Tibial nerve (tissue), 4 donors: ENCODE data around the gene SLC40A1. TPM values are rescaled to one million over a fixed set of nuclear protein-coding genes. Genes with fewer than 3 reads are reported as not detected.
"Not testable (repeated sequence)": the region's sequence is repeated elsewhere in the genome, so short reads cannot be mapped to it uniquely, and the experiment has no call there.

Source experiments
- DNase-seq, 2 donors: peaks; one replicate each; pipeline ENCODE4 v3.0.0-alpha.2; 2019; ENCODE audit warnings: low spot score in 2 of 2
- H3K27ac ChIP-seq, 4 donors: fragments of 200-600 bp; sonication (generic) in 3 of 4; one replicate each; pipeline ENCODE4 v1.5.1; 2017 to 2019; ENCODE audit warnings: mild to moderate bottlenecking in 1 of 4
- H3K27me3 ChIP-seq, 2 donors: fragments of 200-600 bp; sonication (generic) in 1 of 2; one replicate each; pipeline versions ENCODE4 v1.5.1 to v1.6.0; 2017 to 2019
- H3K36me3 ChIP-seq, 3 donors: fragments of 200-600 bp; sonication (generic); one replicate each; pipeline ENCODE4 v1.5.1; 2018 to 2019
- H3K4me1 ChIP-seq, 4 donors: fragments of 200-600 bp; sonication (generic) in 3 of 4; one replicate each; pipeline ENCODE4 v1.5.1; 2017 to 2019
- H3K4me3 ChIP-seq, 4 donors: fragments of 200-600 bp; sonication (generic) in 3 of 4; one replicate each; pipeline ENCODE4 v1.5.1; 2017 to 2019; ENCODE audit warnings: mild to moderate bottlenecking in 1 of 4, moderate library complexity in 1 of 4
- H3K9me3 ChIP-seq, 4 donors: fragments of 200-600 bp; sonication (generic) in 3 of 4; one replicate each; pipeline ENCODE4 v1.5.1; 2017 to 2019
- EP300 ChIP-seq, 2 donors: sonication (generic); formaldehyde crosslinking; IDR thresholded peaks; one replicate each; pipeline ENCODE4 v1.6.1; 2017; ENCODE audit warnings: antibody characterized with exemption in 2 of 2, mild to moderate bottlenecking in 1 of 2
- POLR2A ChIP-seq, 2 donors: fragments of 450-650 bp; IDR thresholded peaks; one replicate each; pipeline ENCODE4 v1.6.1; 2017; ENCODE audit warnings: antibody characterized with exemption in 2 of 2, mild to moderate bottlenecking in 2 of 2, moderate library complexity in 2 of 2
- WGBS, 2 donors: methylation state at CpG; one replicate each; pipeline ENCODE4 v1.1.5; 2018; 5-methylcytosine and 5-hydroxymethylcytosine counted together
- total RNA-seq, 4 donors: library from RNA; depleted of rRNA; stranded (reverse); fragments of >200 nt; gene quantifications; one replicate each; pipeline ENCODE4 v1.1.0, GENCODE V29; 2016
- TF ChIP-seq, protein P1 (sequence below), 5 experiments: fragments of 200-600 bp in 3 of 5; fragments of 450-650 bp in 2 of 5; sonication (generic) in 3 of 5; IDR thresholded peaks; one replicate each; pipeline ENCODE4 v1.5.1; 2016 to 2019; ENCODE audit warnings: antibody characterized with exemption in 5 of 5, mild to moderate bottlenecking in 3 of 5, moderate library complexity in 2 of 5

SLC40A1 gene
- total RNA-seq, 4 donors from 2014 or later = 26.0 to 51.1 (median 36.0) TPM

DNA sequence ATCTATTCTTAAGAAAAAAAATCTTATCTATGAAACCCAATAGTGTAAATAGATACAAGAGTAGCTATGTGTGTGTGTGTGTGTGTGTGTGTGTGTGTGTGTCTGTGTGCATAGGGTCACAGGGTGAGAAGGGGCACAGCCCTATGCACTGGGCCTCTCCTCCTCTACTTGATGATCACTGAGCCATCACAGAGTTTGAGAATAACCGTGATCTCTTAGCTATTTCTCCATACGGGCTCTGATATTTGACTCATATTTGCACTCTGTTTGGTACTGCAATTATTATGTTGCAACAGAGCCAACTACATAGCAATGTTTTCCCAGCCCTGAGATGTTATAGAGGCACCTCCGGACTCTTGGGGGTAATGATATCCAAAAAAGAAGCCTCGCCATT, 28.8 kb upstream of the SLC40A1 start:
- Histone ChIP-seq H3K36me3 (no peaks in the 10 kb centered on the region), H3K27ac (no peak overlapping the region), H3K27me3 (no peaks in the 10 kb centered on the region), H3K4me1 (peaks cover 0 to 22% (median 4%) of the 10 kb centered on the region in 4 donors), H3K9me3 (no peaks in the 10 kb centered on the region), H3K4me3 (no peak overlapping the region)
- WGBS, 2 donors = 66 to 73% methylated on average over 4 of the region's 4 CpGs
- TF ChIP-seq, protein P1, sequence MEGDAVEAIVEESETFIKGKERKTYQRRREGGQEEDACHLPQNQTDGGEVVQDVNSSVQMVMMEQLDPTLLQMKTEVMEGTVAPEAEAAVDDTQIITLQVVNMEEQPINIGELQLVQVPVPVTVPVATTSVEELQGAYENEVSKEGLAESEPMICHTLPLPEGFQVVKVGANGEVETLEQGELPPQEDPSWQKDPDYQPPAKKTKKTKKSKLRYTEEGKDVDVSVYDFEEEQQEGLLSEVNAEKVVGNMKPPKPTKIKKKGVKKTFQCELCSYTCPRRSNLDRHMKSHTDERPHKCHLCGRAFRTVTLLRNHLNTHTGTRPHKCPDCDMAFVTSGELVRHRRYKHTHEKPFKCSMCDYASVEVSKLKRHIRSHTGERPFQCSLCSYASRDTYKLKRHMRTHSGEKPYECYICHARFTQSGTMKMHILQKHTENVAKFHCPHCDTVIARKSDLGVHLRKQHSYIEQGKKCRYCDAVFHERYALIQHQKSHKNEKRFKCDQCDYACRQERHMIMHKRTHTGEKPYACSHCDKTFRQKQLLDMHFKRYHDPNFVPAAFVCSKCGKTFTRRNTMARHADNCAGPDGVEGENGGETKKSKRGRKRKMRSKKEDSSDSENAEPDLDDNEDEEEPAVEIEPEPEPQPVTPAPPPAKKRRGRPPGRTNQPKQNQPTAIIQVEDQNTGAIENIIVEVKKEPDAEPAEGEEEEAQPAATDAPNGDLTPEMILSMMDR (IDR thresholded peaks at IDR 0.05) = no peak
- no peak for TF ChIP-seq POLR2A (IDR thresholded peaks at IDR 0.05)
- no peak for TF ChIP-seq EP300 (IDR thresholded peaks at IDR 0.05)
- DNase-seq = no peak

DNA sequence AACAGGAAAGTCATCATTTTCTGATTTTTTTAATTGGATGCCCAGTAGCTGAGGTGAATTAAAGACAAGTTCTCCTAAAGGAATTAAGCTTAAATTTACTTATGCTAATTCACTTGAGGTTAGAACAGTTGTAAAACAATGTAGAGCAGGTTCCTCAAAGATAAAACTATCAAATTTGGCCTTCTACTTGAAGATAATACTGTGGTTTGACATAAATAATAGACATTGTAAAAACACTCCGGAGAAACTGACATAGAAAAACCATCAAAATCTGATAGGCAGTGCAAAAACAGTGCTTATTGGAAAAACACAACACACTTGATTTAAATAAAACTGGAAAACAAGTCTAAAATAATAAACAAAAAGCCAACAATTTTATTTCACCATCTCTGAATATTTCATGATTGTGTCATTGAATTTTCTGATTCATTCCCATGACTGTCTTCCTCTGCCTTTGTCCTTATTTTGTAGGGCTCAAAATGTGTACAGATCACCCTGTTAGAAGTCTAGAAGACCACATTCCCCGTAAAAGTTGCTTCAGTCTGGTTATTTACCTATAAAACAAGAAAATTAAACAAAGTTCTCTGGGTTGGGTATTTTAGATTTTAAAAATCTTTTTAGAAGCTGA, 28.3 kb upstream of the SLC40A1 start:
- H3K36me3 ChIP-seq = no peaks in the 10 kb centered on the region
- H3K4me3 ChIP-seq = no peak overlapping the region
- TF ChIP-seq EP300 (IDR thresholded peaks at IDR 0.05) = no peak
- TF ChIP-seq POLR2A (IDR thresholded peaks at IDR 0.05) = no peak
- TF ChIP-seq, protein P1 (IDR thresholded peaks at IDR 0.05) = no peak
- no peak for DNase-seq
- H3K4me1 ChIP-seq = peaks cover 0 to 20% (median 4%) of the 10 kb centered on the region in 4 donors
- H3K27me3 ChIP-seq = no peaks in the 10 kb centered on the region
- H3K9me3 ChIP-seq = no peaks in the 10 kb centered on the region
- H3K27ac ChIP-seq = no peak overlapping the region
- WGBS, 2 donors = 85 to 88% methylated on average over 2 of the region's 2 CpGs

DNA sequence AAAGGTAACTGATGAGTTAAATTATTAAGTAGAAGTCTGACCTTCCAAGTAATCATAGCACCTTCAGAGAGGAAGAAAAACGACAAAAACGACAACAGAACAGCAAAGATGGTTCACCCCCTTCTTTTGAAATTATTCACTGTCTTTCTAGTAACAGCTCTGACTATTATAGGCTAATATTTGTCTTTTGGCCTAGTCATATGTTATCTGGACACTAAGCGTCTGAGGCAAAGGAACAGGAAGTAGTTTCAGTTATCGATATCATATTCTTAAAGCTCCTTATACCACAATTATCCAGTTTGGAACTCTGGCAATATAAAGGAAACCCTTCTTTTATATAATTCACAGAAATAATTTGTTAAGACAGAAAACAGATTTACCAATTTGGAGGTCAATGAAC, 27.6 kb upstream of the SLC40A1 start:
- no peak for TF ChIP-seq POLR2A (IDR thresholded peaks at IDR 0.05)
- TF ChIP-seq, protein P1 (IDR thresholded peaks at IDR 0.05) = no peak
- TF ChIP-seq EP300 (IDR thresholded peaks at IDR 0.05) = no peak

DNA sequence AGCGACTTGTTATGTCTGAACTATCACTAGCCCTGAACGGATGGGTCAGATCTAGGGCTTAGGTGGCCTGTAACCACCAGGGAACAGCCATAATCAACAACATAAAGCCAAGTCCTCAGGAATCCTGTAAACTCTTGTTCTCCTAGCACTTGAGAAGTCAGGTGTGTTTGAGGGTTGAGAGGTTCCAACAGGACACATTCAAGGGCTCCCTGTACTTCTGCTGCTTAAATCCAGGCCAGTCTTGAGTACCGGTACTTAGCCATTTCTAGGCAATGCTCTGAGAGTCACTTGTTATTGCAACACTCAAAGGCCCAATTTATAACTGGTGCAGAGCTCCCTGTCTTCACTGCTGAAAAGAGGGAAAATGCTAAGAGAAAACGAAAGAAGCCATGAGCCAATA, 21.6 kb upstream of the SLC40A1 start:
- H3K27me3 ChIP-seq = no peaks in the 10 kb centered on the region
- no peak for DNase-seq
- no peak overlapping the region for H3K4me3 ChIP-seq
- 75 to 77% methylated on average over 4 of the region's 4 CpGs for WGBS, 2 donors
- no peaks in the 10 kb centered on the region for H3K9me3 ChIP-seq
- H3K36me3 ChIP-seq = no peaks in the 10 kb centered on the region
- TF ChIP-seq POLR2A (IDR thresholded peaks at IDR 0.05) (no peak), EP300 (IDR thresholded peaks at IDR 0.05) (no peak)
- TF ChIP-seq, protein P1 (IDR thresholded peaks at IDR 0.05) = no peak
- no peak overlapping the region for H3K27ac ChIP-seq
- H3K4me1 ChIP-seq = no peaks in the 10 kb centered on the region

More for the DNA sequence above, 27.6 kb upstream of the SLC40A1 start:
- H3K36me3 ChIP-seq = no peaks in the 10 kb centered on the region
- WGBS, 2 donors = 87 to 89% methylated on average over 4 of the region's 4 CpGs
- no peaks in the 10 kb centered on the region for H3K27me3 ChIP-seq
- H3K4me1 ChIP-seq = peaks cover 0 to 13% (median 4%) of the 10 kb centered on the region in 4 donors
- no peak overlapping the region for H3K27ac ChIP-seq
- DNase-seq = no peak
- no peaks in the 10 kb centered on the region for H3K9me3 ChIP-seq
- no peak overlapping the region for H3K4me3 ChIP-seq

DNA sequence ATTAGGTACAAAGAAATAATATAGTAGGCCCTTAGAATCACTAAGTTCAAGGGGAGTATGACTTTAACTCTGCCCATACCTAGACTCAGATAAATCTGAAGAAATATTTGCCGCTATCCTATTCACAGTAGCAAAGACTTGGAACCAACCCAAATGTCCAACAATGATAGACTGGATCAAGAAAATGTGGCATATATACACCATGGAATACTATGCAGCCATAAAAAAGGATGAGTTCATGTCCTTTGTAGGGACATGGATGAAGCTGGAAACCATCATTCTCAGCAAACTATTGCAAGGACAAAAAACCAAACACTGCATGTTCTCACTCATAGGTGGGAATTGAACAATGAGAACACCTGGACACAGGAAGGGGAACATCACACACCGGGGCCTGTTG, 21.1 kb upstream of the SLC40A1 start:
- H3K36me3 ChIP-seq, DNase-seq, H3K4me1 ChIP-seq, H3K4me3 ChIP-seq, H3K9me3 ChIP-seq, H3K27ac ChIP-seq, H3K27me3 ChIP-seq: not testable (repeated sequence)
- 92 to 93% methylated on average over 2 of the region's 2 CpGs for WGBS, 2 donors

DNA sequence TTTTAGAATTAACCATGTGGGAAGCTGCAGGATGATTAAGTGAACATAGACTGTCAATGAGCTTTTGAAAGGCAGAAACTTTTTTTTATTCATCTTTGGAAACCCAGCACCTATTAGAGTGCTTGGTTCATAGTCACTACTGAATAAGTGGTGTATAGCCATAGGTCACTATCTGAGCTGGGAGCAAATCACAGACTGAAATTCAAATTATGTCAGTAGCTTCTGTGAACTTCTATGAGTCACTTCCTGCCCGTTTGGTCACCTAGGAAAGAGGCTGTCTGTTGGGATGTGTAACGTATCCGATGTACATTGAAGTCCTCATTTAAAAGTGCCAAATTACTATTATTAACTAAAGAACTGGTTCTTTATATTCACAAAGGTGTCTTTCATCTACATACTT, 20.5 kb upstream of the SLC40A1 start:
- Histone ChIP-seq H3K27ac (no peak overlapping the region), H3K36me3 (no peaks in the 10 kb centered on the region), H3K9me3 (no peaks in the 10 kb centered on the region), H3K4me3 (no peak overlapping the region), H3K4me1 (no peaks in the 10 kb centered on the region), H3K27me3 (no peaks in the 10 kb centered on the region)
- TF ChIP-seq, protein P1 (IDR thresholded peaks at IDR 0.05) = no peak
- no peak for TF ChIP-seq EP300 (IDR thresholded peaks at IDR 0.05)
- no peak for TF ChIP-seq POLR2A (IDR thresholded peaks at IDR 0.05)
- DNase-seq = no peak
- WGBS, 2 donors = 63 to 76% methylated on average over 3 of the region's 3 CpGs
